HL-60 (cell line): ENCODE measurements around the gene TASP1.

Experiments used
- GABPA ChIP-seq: IDR thresholded peaks from 2 replicates; pipeline ENCODE4 v1.6.1; 2012; ENCODE audit warnings: low read depth
- POLR2AphosphoS5 ChIP-seq: IDR thresholded peaks from 2 replicates; pipeline ENCODE4 v1.6.1; 2012; ENCODE audit warnings: low read depth
- REST ChIP-seq: IDR thresholded peaks from 2 replicates; pipeline ENCODE4 v1.6.1; 2012; ENCODE audit warnings: low read depth; ENCODE audit not compliant: insufficient replicate concordance
- SPI1 ChIP-seq: IDR thresholded peaks from 2 replicates; pipeline ENCODE4 v1.6.1; 2012; ENCODE audit warnings: low read depth, mild to moderate bottlenecking, borderline replicate concordance
- TF ChIP-seq, protein P1 (sequence below): IDR thresholded peaks from one replicate; pipeline ENCODE4 v1.5.1; 2011; ENCODE audit warnings: low read length, control low read depth, inconsistent platforms; ENCODE audit not compliant: insufficient read depth

DNA sequence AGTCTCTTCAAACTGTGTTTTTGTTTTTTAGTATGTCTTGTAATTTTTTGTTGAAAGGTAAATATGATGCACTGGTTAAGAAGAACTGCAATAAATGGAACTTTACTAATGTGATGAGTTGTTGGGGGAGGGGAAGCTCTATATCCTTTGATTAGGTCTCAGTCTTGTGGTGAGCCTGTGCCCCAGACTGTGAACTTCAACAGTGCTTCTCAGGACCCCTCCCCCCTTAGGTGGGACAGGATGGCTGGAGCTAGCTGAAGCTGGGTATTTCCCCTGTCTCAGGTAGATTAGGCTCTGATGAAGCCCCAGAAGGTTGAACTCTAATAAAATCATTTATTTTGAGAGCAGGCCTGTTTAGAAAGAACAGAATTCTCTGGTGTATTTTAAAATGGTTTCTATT lies 31.4 kb upstream of the TASP1 start:
- TF ChIP-seq, protein P1, sequence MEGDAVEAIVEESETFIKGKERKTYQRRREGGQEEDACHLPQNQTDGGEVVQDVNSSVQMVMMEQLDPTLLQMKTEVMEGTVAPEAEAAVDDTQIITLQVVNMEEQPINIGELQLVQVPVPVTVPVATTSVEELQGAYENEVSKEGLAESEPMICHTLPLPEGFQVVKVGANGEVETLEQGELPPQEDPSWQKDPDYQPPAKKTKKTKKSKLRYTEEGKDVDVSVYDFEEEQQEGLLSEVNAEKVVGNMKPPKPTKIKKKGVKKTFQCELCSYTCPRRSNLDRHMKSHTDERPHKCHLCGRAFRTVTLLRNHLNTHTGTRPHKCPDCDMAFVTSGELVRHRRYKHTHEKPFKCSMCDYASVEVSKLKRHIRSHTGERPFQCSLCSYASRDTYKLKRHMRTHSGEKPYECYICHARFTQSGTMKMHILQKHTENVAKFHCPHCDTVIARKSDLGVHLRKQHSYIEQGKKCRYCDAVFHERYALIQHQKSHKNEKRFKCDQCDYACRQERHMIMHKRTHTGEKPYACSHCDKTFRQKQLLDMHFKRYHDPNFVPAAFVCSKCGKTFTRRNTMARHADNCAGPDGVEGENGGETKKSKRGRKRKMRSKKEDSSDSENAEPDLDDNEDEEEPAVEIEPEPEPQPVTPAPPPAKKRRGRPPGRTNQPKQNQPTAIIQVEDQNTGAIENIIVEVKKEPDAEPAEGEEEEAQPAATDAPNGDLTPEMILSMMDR: no peak
- no peak for TF ChIP-seq REST
- TF ChIP-seq POLR2AphosphoS5: no peak
- no peak for TF ChIP-seq GABPA
- no peak for TF ChIP-seq SPI1
